Neural cell (in vitro differentiated cells): ENCODE data around the gene NEIL1. TPM values are rescaled to one million over a fixed set of nuclear protein-coding genes. Genes with fewer than 3 reads are reported as not detected.

Experiments used
- H2AFZ ChIP-seq: fragments of 200-600, 300-800 bp; sonication (generic), shearing (Covaris generic); 2 replicates; pipeline ENCODE4 v1.6.0; 2014; ENCODE audit warnings: low read depth, mild to moderate bottlenecking, antibody characterized with exemption, low read length, moderate library complexity
- H3F3A ChIP-seq: fragments of 200-600 bp; shearing (Covaris generic); 2 replicates; pipeline ENCODE4 v1.6.1; 2016; ENCODE audit warnings: mild to moderate bottlenecking, moderate library complexity, mixed read lengths, antibody characterized with exemption, low read length; ENCODE audit not compliant: insufficient read depth, poor library complexity, severe bottlenecking
- H3K27ac ChIP-seq: fragments of 200-600, 300-800 bp; sonication (generic), shearing (Covaris generic); 2 replicates; pipeline ENCODE4 v1.5.1; 2014; ENCODE audit warnings: mild to moderate bottlenecking, low read length, moderate library complexity
- H3K27me3 ChIP-seq: fragments of 300-800, 200-600 bp; sonication (generic), shearing (Covaris generic); 2 replicates; pipeline ENCODE4 v1.6.0; 2014; ENCODE audit warnings: mild to moderate bottlenecking, low read depth, low read length, moderate library complexity; ENCODE audit not compliant: insufficient read depth
- H3K36me3 ChIP-seq: fragments of 300-800, 200-600 bp; sonication (generic), shearing (Covaris generic); 2 replicates; pipeline ENCODE4 v1.5.1; 2014; ENCODE audit warnings: mild to moderate bottlenecking, antibody characterized with exemption, low read length, moderate library complexity; ENCODE audit not compliant: insufficient read depth
- H3K4me2 ChIP-seq: fragments of 300-800, 200-600 bp; sonication (generic), shearing (Covaris generic); 2 replicates; pipeline ENCODE4 v1.6.0; 2014; ENCODE audit warnings: mild to moderate bottlenecking, low read length
- H3K4me3 ChIP-seq: fragments of 300-800, 200-600 bp; sonication (generic), shearing (Covaris generic); 2 replicates; pipeline ENCODE4 v1.5.1; 2014; ENCODE audit warnings: mild to moderate bottlenecking, low read length, moderate library complexity
- H3K79me2 ChIP-seq: fragments of 200-600 bp; shearing (Covaris generic); replicated peaks from 2 replicates; pipeline ENCODE4 v1.6.0; 2014; ENCODE audit warnings: mild to moderate bottlenecking, low read length, moderate library complexity; ENCODE audit not compliant: insufficient read depth
- H3K9ac ChIP-seq: fragments of 300-800, 200-600 bp; sonication (generic), shearing (Covaris generic); 2 replicates; pipeline ENCODE4 v1.6.1; 2016; ENCODE audit warnings: mild to moderate bottlenecking, low read length, mixed read lengths
- H3K9me2 ChIP-seq: fragments of 200-600 bp; shearing (Covaris generic); 2 replicates; pipeline ENCODE4 v1.6.1; 2016; ENCODE audit warnings: mild to moderate bottlenecking, low read length, mixed read lengths; ENCODE audit not compliant: insufficient read depth
- H3K9me3 ChIP-seq: fragments of 200-600, 300-800 bp; sonication (generic), shearing (Covaris generic); 2 replicates; pipeline ENCODE4 v1.6.1; 2016; ENCODE audit warnings: mild to moderate bottlenecking, mixed run types, low read length, moderate library complexity, mixed read lengths
- H4K20me1 ChIP-seq: fragments of 200-600 bp; shearing (Covaris generic); 2 replicates; pipeline ENCODE4 v1.6.1; 2016; ENCODE audit warnings: mild to moderate bottlenecking, mixed run types; ENCODE audit not compliant: insufficient read depth
- EP300 ChIP-seq: fragments of 450-650 bp; conservative IDR thresholded peaks from 2 replicates; pipeline ENCODE4 v1.6.1; 2014; ENCODE audit warnings: antibody characterized with exemption, mild to moderate bottlenecking, moderate library complexity; ENCODE audit not compliant: poor library complexity, severe bottlenecking
- EZH2 ChIP-seq: fragments of 200-600, 300-800 bp; shearing (Covaris generic), sonication (generic); IDR thresholded peaks from 2 replicates; pipeline ENCODE4 v1.6.1; 2014; ENCODE audit warnings: antibody characterized with exemption, low read length, borderline replicate concordance, mild to moderate bottlenecking; ENCODE audit not compliant: insufficient read depth, poor library complexity, severe bottlenecking
- MXI1 ChIP-seq: fragments of 450-650 bp; conservative IDR thresholded peaks from 2 replicates; pipeline ENCODE4 v1.6.1; 2014; ENCODE audit warnings: antibody characterized with exemption, mild to moderate bottlenecking; ENCODE audit not compliant: poor library complexity, severe bottlenecking
- POLR2AphosphoS5 ChIP-seq: IDR thresholded peaks from 2 replicates; pipeline ENCODE4 v1.6.1; 2012
- RAD21 ChIP-seq: fragments of 450-650 bp; conservative IDR thresholded peaks from 2 replicates; pipeline ENCODE4 v1.6.1; 2014; ENCODE audit warnings: antibody characterized with exemption, mild to moderate bottlenecking, moderate library complexity
- SMC3 ChIP-seq: fragments of 450-650 bp; conservative IDR thresholded peaks from 2 replicates; pipeline ENCODE4 v1.6.1; 2014; ENCODE audit warnings: antibody characterized with exemption, mild to moderate bottlenecking, moderate library complexity; ENCODE audit not compliant: poor library complexity
- TAF1 ChIP-seq: IDR thresholded peaks from 2 replicates; pipeline ENCODE4 v1.6.1; 2012; ENCODE audit warnings: low read depth
- polyA plus RNA-seq: library from polyadenylated mRNA; depleted of rRNA; stranded (reverse); fragments of >200 nt; gene quantifications from 2 replicates; pipeline ENCODE4 v1.2.3, GENCODE V29; 2014
- TF ChIP-seq, protein P1 (sequence below): IDR thresholded peaks from 2 replicates; pipeline ENCODE4 v1.6.1; 2012; ENCODE audit warnings: borderline replicate concordance
- TF ChIP-seq, protein P2 (sequence below): fragments of 450-650 bp; IDR thresholded peaks from 2 replicates; pipeline ENCODE4 v1.5.1; 2014; ENCODE audit warnings: antibody characterized with exemption, mild to moderate bottlenecking, moderate library complexity; ENCODE audit not compliant: poor library complexity, severe bottlenecking

The NEIL1 gene
- polyA plus RNA-seq, 1 donor from 2014 or later: 18.6 TPM

DNA sequence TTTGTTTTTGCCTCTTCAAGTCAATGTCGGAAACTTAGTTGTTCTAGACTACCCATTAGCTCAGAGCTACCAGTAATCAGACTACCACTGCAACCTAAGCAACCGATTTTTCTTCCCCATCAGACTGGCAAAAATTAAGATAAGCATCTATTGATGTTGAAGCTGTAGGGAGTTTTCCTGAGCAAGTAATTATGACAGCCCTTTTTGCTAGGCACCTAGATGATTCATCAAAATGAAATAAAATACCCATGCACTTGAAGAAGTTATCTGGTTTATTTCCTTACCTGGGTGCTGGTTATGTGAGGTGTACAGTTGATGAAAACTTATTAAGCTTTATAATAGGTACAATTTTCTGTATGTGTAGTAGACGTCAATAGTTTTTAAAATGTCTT is 11.5 kb upstream of the NEIL1 start:
- Histone ChIP-seq H3K27ac (no peak overlapping the region), H3K9ac (peak overlapping the region; percentile 71), H3K9me3 (no peaks in the 10 kb centered on the region), H2AFZ (no peak overlapping the region), H3K4me2 (peak overlapping the region; percentile 86), H3K9me2 (no peaks in the 10 kb centered on the region), H3K36me3 (no peaks in the 10 kb centered on the region), H3F3A (no peaks in the 10 kb centered on the region), H4K20me1 (no peaks in the 10 kb centered on the region), H3K4me3 (peak overlapping the region; percentile 82), H3K27me3 (no peaks in the 10 kb centered on the region), H3K79me2 (peaks cover 4% of the 10 kb centered on the region)
- TF ChIP-seq SMC3: no peak
- no peak for TF ChIP-seq MXI1
- TF ChIP-seq POLR2AphosphoS5: no peak
- TF ChIP-seq RAD21: no peak
- TF ChIP-seq, protein P1, sequence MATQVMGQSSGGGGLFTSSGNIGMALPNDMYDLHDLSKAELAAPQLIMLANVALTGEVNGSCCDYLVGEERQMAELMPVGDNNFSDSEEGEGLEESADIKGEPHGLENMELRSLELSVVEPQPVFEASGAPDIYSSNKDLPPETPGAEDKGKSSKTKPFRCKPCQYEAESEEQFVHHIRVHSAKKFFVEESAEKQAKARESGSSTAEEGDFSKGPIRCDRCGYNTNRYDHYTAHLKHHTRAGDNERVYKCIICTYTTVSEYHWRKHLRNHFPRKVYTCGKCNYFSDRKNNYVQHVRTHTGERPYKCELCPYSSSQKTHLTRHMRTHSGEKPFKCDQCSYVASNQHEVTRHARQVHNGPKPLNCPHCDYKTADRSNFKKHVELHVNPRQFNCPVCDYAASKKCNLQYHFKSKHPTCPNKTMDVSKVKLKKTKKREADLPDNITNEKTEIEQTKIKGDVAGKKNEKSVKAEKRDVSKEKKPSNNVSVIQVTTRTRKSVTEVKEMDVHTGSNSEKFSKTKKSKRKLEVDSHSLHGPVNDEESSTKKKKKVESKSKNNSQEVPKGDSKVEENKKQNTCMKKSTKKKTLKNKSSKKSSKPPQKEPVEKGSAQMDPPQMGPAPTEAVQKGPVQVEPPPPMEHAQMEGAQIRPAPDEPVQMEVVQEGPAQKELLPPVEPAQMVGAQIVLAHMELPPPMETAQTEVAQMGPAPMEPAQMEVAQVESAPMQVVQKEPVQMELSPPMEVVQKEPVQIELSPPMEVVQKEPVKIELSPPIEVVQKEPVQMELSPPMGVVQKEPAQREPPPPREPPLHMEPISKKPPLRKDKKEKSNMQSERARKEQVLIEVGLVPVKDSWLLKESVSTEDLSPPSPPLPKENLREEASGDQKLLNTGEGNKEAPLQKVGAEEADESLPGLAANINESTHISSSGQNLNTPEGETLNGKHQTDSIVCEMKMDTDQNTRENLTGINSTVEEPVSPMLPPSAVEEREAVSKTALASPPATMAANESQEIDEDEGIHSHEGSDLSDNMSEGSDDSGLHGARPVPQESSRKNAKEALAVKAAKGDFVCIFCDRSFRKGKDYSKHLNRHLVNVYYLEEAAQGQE: no peak
- TF ChIP-seq EP300: no peak
- TF ChIP-seq, protein P2, sequence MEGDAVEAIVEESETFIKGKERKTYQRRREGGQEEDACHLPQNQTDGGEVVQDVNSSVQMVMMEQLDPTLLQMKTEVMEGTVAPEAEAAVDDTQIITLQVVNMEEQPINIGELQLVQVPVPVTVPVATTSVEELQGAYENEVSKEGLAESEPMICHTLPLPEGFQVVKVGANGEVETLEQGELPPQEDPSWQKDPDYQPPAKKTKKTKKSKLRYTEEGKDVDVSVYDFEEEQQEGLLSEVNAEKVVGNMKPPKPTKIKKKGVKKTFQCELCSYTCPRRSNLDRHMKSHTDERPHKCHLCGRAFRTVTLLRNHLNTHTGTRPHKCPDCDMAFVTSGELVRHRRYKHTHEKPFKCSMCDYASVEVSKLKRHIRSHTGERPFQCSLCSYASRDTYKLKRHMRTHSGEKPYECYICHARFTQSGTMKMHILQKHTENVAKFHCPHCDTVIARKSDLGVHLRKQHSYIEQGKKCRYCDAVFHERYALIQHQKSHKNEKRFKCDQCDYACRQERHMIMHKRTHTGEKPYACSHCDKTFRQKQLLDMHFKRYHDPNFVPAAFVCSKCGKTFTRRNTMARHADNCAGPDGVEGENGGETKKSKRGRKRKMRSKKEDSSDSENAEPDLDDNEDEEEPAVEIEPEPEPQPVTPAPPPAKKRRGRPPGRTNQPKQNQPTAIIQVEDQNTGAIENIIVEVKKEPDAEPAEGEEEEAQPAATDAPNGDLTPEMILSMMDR: no peak
- TF ChIP-seq TAF1: no peak
- TF ChIP-seq EZH2: no peak

DNA sequence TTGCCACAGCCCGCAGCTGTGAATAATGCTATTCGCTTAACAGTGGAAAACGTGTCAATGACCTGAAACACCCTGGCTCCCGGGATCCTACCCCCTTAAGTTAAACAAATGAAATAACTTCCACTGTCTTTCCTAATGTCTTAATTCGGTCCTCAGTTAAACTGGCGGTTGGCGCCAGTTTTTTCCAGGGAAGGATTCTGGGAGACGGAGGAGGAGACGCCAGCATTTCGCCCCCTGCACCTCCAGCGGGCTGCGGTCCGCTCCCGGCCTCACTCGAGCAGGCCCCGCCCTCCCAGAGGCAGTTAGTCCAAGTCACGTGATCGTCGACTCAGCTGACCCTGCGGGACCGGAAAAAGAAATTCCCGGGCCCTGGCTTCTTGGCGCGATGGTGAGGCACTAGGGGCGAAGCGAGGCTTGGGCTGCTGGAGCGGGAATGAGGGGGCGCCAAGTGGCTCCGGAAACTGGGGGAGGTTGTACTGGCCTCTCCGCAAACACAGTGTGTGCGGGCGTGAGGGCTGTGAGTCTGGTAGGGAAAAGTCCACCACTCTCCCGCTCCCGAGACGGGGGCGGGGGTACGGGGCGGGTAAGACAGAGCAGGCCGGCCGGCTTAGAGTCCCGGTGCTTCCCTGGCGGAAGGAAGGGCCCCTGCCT is 11.0 kb upstream of the NEIL1 start, which contains the start of gene COMMD4:
Gene COMMD4 (plus strand): TSS at position 359 of the 651 bp plus-strand sequence. CDS start 27 bp downstream, at position 386.
- H3K27ac ChIP-seq: peak within 1 kb of the TSS; percentile 37
- peak within 1 kb of the TSS; percentile 87 for H2AFZ ChIP-seq
- TF ChIP-seq, protein P1: peak; percentile 48
- TF ChIP-seq RAD21 (no peak), SMC3 (peak; percentile 31), POLR2AphosphoS5 (peak; percentile 72), EP300 (peak; percentile 54), EZH2 (no peak), MXI1 (peak; percentile 76), TAF1 (no peak)
- TF ChIP-seq, protein P2: peak; percentile 18
- H4K20me1 ChIP-seq: no peaks in the 10 kb centered on the region
- H3K9me2 ChIP-seq: no peaks in the 10 kb centered on the region
- H3K4me3 ChIP-seq: peak within 1 kb of the TSS; percentile 82
- peaks cover 4% of the 10 kb centered on the region for H3K79me2 ChIP-seq
- no peaks in the 10 kb centered on the region for H3F3A ChIP-seq
- H3K9ac ChIP-seq: peak within 1 kb of the TSS; percentile 71
- no peaks in the 10 kb centered on the region for H3K27me3 ChIP-seq
- no peaks in the 10 kb centered on the region for H3K9me3 ChIP-seq
- H3K4me2 ChIP-seq: peak within 1 kb of the TSS; percentile 86
- H3K36me3 ChIP-seq: no peaks in the 10 kb centered on the region
